K562 (cell line): ENCODE data around the gene GINS1. TPM values are rescaled to one million over a fixed set of nuclear protein-coding genes. Genes with fewer than 3 reads are reported as not detected.
A peak's percentile ranks its signal among the peaks of the same experiment; 100 is the strongest.

Source experiments
- CHD1 ChIP-seq: fragments of 200-600 bp; sonication (generic); IDR thresholded peaks from one replicate; pipeline ENCODE4 v1.6.1; 2012; ENCODE audit warnings: mild to moderate bottlenecking, moderate library complexity, low read length, inconsistent platforms
- ETS2 ChIP-seq: IDR thresholded peaks from 2 replicates; pipeline ENCODE4 v1.6.1; 2016; ENCODE audit warnings: borderline replicate concordance, missing genetic modification characterization, mild to moderate bottlenecking, moderate library complexity, missing compliant biosample characterization; ENCODE audit not compliant: poor library complexity, severe bottlenecking
- HMG20A ChIP-seq: fragments of 450-650 bp; formaldehyde crosslinking; conservative IDR thresholded peaks from 2 replicates; pipeline ENCODE4 v1.4.0; 2020; ENCODE audit warnings: mild to moderate bottlenecking, mixed read lengths
- HNRNPK ChIP-seq: fragments of 200-400 bp; formaldehyde crosslinking; IDR thresholded peaks from one replicate; pipeline ENCODE4 v1.6.1; 2018; ENCODE audit warnings: mild to moderate bottlenecking, low read depth, low read length; ENCODE audit not compliant: poor library complexity, severe bottlenecking
- MAFF ChIP-seq: IDR thresholded peaks from 2 replicates; pipeline ENCODE4 v1.6.1; 2012; ENCODE audit warnings: low read length, improper control_type of control experiment
- NCOA6 ChIP-seq: fragments of 450-650 bp; IDR thresholded peaks from 2 replicates; pipeline ENCODE4 v1.6.1; 2017; ENCODE audit warnings: mild to moderate bottlenecking
- PPARD ChIP-seq: fragments of 250-450 bp; sonication (Bioruptor Pico); IDR thresholded peaks from 2 replicates; pipeline ENCODE4 v1.8.0; 2022; ENCODE audit warnings: inconsistent platforms, mild to moderate bottlenecking, moderate library complexity
- PRPF4 ChIP-seq: fragments of 200-400 bp; formaldehyde crosslinking; IDR thresholded peaks from one replicate; pipeline ENCODE4 v1.6.1; 2017; ENCODE audit warnings: low read length, low read depth, mild to moderate bottlenecking; ENCODE audit not compliant: insufficient read depth, poor library complexity, severe bottlenecking
- RBM22 ChIP-seq: fragments of 200-400 bp; formaldehyde crosslinking; IDR thresholded peaks from 2 replicates; pipeline ENCODE4 v1.6.1; 2018; ENCODE audit warnings: low read length, low read depth; ENCODE audit not compliant: poor library complexity, severe bottlenecking
- SMAD2 ChIP-seq: fragments of 150-350 bp; IDR thresholded peaks from 2 replicates; pipeline ENCODE4 v1.6.1; 2014; ENCODE audit warnings: low read depth, mild to moderate bottlenecking, low read length
- SP1 ChIP-seq: sonication (generic); formaldehyde crosslinking; IDR thresholded peaks from 2 replicates; pipeline ENCODE4 v1.8.1; 2022; ENCODE audit warnings: mild to moderate bottlenecking, missing genetic modification reagents
- TSC22D4 ChIP-seq: fragments of 450-650 bp; IDR thresholded peaks from 2 replicates; pipeline ENCODE4 v1.6.1; 2016; ENCODE audit warnings: missing genetic modification characterization, missing biosample characterization, control low read depth
- ZFP36 ChIP-seq: fragments of 150-350 bp; IDR thresholded peaks from 2 replicates; pipeline ENCODE4 v1.6.1; 2018; ENCODE audit warnings: low read length, low read depth; ENCODE audit not compliant: partially characterized antibody
- ZNF140 ChIP-seq: fragments of 250-450 bp; sonication (Bioruptor Pico); IDR thresholded peaks from 2 replicates; pipeline ENCODE4 v1.8.0; 2021; ENCODE audit warnings: moderate library complexity, mild to moderate bottlenecking, inconsistent platforms
- ZNF282 ChIP-seq: sonication (generic); formaldehyde crosslinking; IDR thresholded peaks from 2 replicates; pipeline ENCODE4 v1.8.1; 2023; ENCODE audit warnings: missing genetic modification reagents
- ZNF311 ChIP-seq: fragments of 250-450 bp; sonication (Bioruptor Pico); IDR thresholded peaks from 2 replicates; pipeline ENCODE4 v1.4.0; 2020; ENCODE audit warnings: mild to moderate bottlenecking, moderate library complexity
- ZNF695 ChIP-seq: fragments of 450-650 bp; formaldehyde crosslinking; IDR thresholded peaks from 2 replicates; pipeline ENCODE4 v1.4.0; 2020; ENCODE audit warnings: mild to moderate bottlenecking, moderate library complexity
- polyA plus RNA-seq, 8 experiments: library from polyadenylated mRNA; depleted of rRNA in 4 of 8; stranded (reverse) in 5 of 8; unstranded in 3 of 8; fragments of >200 nt; fragmentation: Nextera tagmentation in 2 of 8; fragmentation: Illumina TruSeq in 1 of 8; extraction: Ambion mirVana in 2 of 8; extraction: Trizol in 1 of 8; gene quantifications; 2 replicates each; pipeline versions ENCODE4 v1.2.1 to v1.2.3, GENCODE V29; 2011 to 2014; ENCODE audit warnings: inconsistent platforms in 1 of 8, missing spikeins in 1 of 8
- total RNA-seq, 7 experiments: library from RNA; depleted of rRNA in 6 of 7; stranded (reverse); fragments of >200 nt in 6 of 7; fragmentation: Illumina TruSeq in 2 of 7; extraction: Trizol in 2 of 7; gene quantifications; 2 replicates each; pipeline versions ENCODE4 v1.2.1 to v1.2.3, GENCODE V29; 2011 to 2021; ENCODE audit warnings: low replicate concordance in 1 of 7
- TF ChIP-seq, protein P1 (sequence below): fragments of 250-450 bp; sonication (Bioruptor Pico); IDR thresholded peaks from 2 replicates; pipeline ENCODE4 v1.4.0; 2020
- TF ChIP-seq, protein P2 (sequence below), 3 experiments: fragments of 200-800 bp in 1 of 3; sonication (Bioruptor generic) in 1 of 3; sonication (generic) in 1 of 3; formaldehyde crosslinking in 1 of 3; IDR thresholded peaks; 2 replicates each; pipeline versions ENCODE4 v1.6.1 to v1.8.0; 2016 to 2022; ENCODE audit warnings: mild to moderate bottlenecking in 2 of 3, missing compliant biosample characterization in 2 of 3, missing genetic modification characterization in 2 of 3, missing genetic modification reagents in 1 of 3
- TF ChIP-seq, protein P3 (sequence below): fragments of 450-650 bp; formaldehyde crosslinking; conservative IDR thresholded peaks from 2 replicates; pipeline ENCODE4 v1.4.0; 2022; ENCODE audit warnings: mild to moderate bottlenecking, missing genetic modification characterization
- TF ChIP-seq, protein P4 (sequence below): sonication (generic); formaldehyde crosslinking; IDR thresholded peaks from 2 replicates; pipeline ENCODE4 v1.8.1; 2023; ENCODE audit warnings: mild to moderate bottlenecking, missing genetic modification reagents

The GINS1 gene
- total and polyA plus RNA-seq, 9 of the 15 experiments (the other 6 are each of a cell fraction or from before 2014, with no cell fraction given), result 13.1 to 31.8 (median 24.1) TPM

DNA sequence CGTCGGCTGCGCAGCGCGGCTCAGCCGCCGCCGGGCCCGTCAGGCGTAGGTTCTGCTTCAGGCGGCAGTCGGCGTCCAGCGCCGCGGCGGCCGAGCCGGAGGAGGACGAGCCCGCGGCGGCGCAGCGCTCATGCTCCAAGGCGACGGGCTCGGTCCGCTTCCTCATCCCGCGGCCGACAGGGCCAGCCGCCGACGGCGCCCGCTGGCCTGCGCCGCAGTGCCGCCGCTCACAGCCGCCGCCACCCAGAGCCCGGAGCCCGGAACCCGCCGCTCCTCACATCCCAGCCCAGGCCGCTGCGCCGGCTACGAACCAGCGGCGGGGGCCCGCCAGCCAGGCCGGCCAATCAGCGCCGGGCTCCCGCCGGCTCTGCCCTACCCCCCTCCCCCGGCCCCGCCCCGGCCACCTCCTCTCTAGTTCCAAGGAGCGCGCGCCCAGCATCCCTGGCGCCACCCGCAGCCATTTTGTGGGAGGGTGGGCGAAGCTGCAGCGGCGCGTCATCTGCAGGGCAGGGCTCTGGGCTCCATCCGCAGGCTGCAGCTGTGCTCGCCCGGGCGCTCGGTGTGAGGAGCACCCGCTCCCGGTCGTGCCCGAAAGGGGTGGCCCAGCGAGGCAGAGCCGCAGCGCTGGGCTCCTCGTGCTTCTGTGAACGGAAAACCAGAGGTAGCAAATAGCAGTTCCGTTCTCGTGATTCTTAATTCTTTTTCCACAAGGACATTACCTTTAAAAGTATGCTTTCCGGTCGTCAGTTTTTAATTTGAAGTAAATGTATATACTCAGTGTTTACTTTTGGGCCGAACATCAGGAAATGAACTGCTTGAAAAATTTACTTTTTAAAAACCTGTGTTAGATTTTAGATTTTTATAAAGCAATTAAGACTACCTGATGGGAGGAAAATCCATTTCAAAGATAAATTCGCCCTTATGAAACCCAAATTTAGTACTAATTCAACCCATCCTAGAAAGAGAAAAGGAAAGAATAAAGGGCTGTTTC lies 16.6 kb upstream of the GINS1 start, which contains the start of gene ABHD12 (continued):
- TF ChIP-seq RBM22, result no peak
- no peak for TF ChIP-seq NCOA6
- TF ChIP-seq CHD1, result peak; percentile 54
- no peak for TF ChIP-seq MAFF
- TF ChIP-seq, protein P1, sequence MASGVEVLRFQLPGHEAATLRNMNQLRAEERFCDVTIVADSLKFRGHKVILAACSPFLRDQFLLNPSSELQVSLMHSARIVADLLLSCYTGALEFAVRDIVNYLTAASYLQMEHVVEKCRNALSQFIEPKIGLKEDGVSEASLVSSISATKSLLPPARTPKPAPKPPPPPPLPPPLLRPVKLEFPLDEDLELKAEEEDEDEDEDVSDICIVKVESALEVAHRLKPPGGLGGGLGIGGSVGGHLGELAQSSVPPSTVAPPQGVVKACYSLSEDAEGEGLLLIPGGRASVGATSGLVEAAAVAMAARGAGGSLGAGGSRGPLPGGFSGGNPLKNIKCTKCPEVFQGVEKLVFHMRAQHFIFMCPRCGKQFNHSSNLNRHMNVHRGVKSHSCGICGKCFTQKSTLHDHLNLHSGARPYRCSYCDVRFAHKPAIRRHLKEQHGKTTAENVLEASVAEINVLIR (CRISPR knock-in tag), result 0 out of 2 replicates have a peak, but pooled peaks have one; percentile 22
- TF ChIP-seq SMAD2, result no peak
- TF ChIP-seq, protein P2, sequence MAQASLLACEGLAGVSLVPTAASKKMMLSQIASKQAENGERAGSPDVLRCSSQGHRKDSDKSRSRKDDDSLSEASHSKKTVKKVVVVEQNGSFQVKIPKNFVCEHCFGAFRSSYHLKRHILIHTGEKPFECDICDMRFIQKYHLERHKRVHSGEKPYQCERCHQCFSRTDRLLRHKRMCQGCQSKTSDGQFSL (CRISPR knock-in tag; IDR thresholded peaks at IDR 0.05), result no peak
- TF ChIP-seq, protein P2 (tag; IDR thresholded peaks at IDR 0.05), result peak in 1 of 2 experiments; percentile 15; a peak in 1 of 4 replicates
- TF ChIP-seq ZNF695 (CRISPR knock-in tag), result no peak
- TF ChIP-seq ZNF282, result no peak
- TF ChIP-seq HNRNPK, result no peak
- no peak for TF ChIP-seq ETS2 (tag)
- no peak for TF ChIP-seq ZNF311 (CRISPR knock-in tag)
- no peak for TF ChIP-seq PRPF4
- no peak for TF ChIP-seq PPARD (CRISPR knock-in tag)
- TF ChIP-seq ZFP36, result no peak
- TF ChIP-seq, protein P3, sequence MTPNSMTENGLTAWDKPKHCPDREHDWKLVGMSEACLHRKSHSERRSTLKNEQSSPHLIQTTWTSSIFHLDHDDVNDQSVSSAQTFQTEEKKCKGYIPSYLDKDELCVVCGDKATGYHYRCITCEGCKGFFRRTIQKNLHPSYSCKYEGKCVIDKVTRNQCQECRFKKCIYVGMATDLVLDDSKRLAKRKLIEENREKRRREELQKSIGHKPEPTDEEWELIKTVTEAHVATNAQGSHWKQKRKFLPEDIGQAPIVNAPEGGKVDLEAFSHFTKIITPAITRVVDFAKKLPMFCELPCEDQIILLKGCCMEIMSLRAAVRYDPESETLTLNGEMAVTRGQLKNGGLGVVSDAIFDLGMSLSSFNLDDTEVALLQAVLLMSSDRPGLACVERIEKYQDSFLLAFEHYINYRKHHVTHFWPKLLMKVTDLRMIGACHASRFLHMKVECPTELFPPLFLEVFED (CRISPR knock-in tag), result no peak
- no peak for TF ChIP-seq TSC22D4 (tag)
- no peak for TF ChIP-seq ZNF140 (CRISPR knock-in tag)
- no peak for TF ChIP-seq HMG20A (CRISPR knock-in tag)
- TF ChIP-seq, protein P4, sequence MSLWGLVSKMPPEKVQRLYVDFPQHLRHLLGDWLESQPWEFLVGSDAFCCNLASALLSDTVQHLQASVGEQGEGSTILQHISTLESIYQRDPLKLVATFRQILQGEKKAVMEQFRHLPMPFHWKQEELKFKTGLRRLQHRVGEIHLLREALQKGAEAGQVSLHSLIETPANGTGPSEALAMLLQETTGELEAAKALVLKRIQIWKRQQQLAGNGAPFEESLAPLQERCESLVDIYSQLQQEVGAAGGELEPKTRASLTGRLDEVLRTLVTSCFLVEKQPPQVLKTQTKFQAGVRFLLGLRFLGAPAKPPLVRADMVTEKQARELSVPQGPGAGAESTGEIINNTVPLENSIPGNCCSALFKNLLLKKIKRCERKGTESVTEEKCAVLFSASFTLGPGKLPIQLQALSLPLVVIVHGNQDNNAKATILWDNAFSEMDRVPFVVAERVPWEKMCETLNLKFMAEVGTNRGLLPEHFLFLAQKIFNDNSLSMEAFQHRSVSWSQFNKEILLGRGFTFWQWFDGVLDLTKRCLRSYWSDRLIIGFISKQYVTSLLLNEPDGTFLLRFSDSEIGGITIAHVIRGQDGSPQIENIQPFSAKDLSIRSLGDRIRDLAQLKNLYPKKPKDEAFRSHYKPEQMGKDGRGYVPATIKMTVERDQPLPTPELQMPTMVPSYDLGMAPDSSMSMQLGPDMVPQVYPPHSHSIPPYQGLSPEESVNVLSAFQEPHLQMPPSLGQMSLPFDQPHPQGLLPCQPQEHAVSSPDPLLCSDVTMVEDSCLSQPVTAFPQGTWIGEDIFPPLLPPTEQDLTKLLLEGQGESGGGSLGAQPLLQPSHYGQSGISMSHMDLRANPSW (CRISPR knock-in tag), result no peak
- no peak for TF ChIP-seq SP1 (CRISPR knock-in tag)
